DOHH2 (cell line): Measurements from ENCODE around the gene MRPL44.
"Not testable (repeated sequence)": the region's sequence is repeated elsewhere in the genome, so short reads cannot be mapped to it uniquely, and the experiment has no call there.

Source experiments
- H3F3A ChIP-seq: fragments of 200-600 bp; sonication (generic), shearing (Covaris generic); 2 replicates; pipeline ENCODE4 v1.6.0; 2016; ENCODE audit warnings: antibody characterized with exemption, mild to moderate bottlenecking; ENCODE audit not compliant: control insufficient read depth, insufficient read depth
- H3K27ac ChIP-seq: fragments of 200-600 bp; sonication (generic); 2 replicates; pipeline ENCODE4 v1.5.1; 2014; ENCODE audit warnings: low read depth, mild to moderate bottlenecking, low read length, moderate library complexity
- H3K27me3 ChIP-seq: fragments of 200-600 bp; sonication (generic); 2 replicates; pipeline ENCODE4 v1.6.1; 2014; ENCODE audit warnings: mild to moderate bottlenecking, low read length, mixed read lengths; ENCODE audit not compliant: control insufficient read depth
- H3K36me3 ChIP-seq: fragments of 200-600 bp; sonication (generic); 2 replicates; pipeline ENCODE4 v1.6.1; 2014; ENCODE audit warnings: mild to moderate bottlenecking, low read length, moderate library complexity, mixed read lengths; ENCODE audit not compliant: control insufficient read depth
- H3K4me1 ChIP-seq: fragments of 200-600 bp; sonication (generic); 2 replicates; pipeline ENCODE4 v1.6.1; 2014; ENCODE audit warnings: mild to moderate bottlenecking, low read length, mixed read lengths; ENCODE audit not compliant: control insufficient read depth
- H3K4me2 ChIP-seq: fragments of 200-600 bp; sonication (generic); 2 replicates; pipeline ENCODE4 v1.6.0; 2014; ENCODE audit warnings: mild to moderate bottlenecking, low read length, moderate library complexity
- H3K4me3 ChIP-seq: fragments of 200-600 bp; sonication (generic); 2 replicates; pipeline ENCODE4 v1.5.1; 2014; ENCODE audit warnings: mild to moderate bottlenecking, low read length, mixed read lengths
- H3K79me2 ChIP-seq: fragments of 200-600 bp; sonication (generic); 2 replicates; pipeline ENCODE4 v1.6.1; 2014; ENCODE audit warnings: mild to moderate bottlenecking, low read length, mixed read lengths; ENCODE audit not compliant: control insufficient read depth
- H3K9me2 ChIP-seq: fragments of 200-600 bp; sonication (generic); replicated peaks from 2 replicates; pipeline ENCODE4 v1.6.1; 2014; ENCODE audit warnings: mild to moderate bottlenecking, low read length, mixed read lengths; ENCODE audit not compliant: control insufficient read depth
- H3K9me3 ChIP-seq: fragments of 200-600 bp; sonication (generic); 2 replicates; pipeline ENCODE4 v1.6.1; 2014; ENCODE audit warnings: antibody characterized with exemption, low read length, mixed read lengths; ENCODE audit not compliant: control insufficient read depth, insufficient read depth
- H4K20me1 ChIP-seq: fragments of 200-600 bp; sonication (generic); 2 replicates; pipeline ENCODE4 v1.6.0; 2014; ENCODE audit warnings: low read depth, mild to moderate bottlenecking, antibody characterized with exemption, low read length, moderate library complexity; ENCODE audit not compliant: control insufficient read depth, insufficient read depth
- EZH2phosphoT487 ChIP-seq: fragments of 200-600 bp; sonication (generic); IDR thresholded peaks from 2 replicates; pipeline ENCODE4 v1.6.1; 2017; ENCODE audit warnings: borderline replicate concordance, mild to moderate bottlenecking, antibody characterized with exemption, low read length, moderate library complexity, mixed read lengths
- TF ChIP-seq, protein P1 (sequence below): fragments of 200-600 bp; sonication (generic); IDR thresholded peaks from one replicate; pipeline ENCODE4 v1.5.1; 2014; ENCODE audit warnings: antibody characterized with exemption, mild to moderate bottlenecking, low read depth, low read length; ENCODE audit not compliant: poor library complexity, severe bottlenecking

Gene MRPL44

DNA sequence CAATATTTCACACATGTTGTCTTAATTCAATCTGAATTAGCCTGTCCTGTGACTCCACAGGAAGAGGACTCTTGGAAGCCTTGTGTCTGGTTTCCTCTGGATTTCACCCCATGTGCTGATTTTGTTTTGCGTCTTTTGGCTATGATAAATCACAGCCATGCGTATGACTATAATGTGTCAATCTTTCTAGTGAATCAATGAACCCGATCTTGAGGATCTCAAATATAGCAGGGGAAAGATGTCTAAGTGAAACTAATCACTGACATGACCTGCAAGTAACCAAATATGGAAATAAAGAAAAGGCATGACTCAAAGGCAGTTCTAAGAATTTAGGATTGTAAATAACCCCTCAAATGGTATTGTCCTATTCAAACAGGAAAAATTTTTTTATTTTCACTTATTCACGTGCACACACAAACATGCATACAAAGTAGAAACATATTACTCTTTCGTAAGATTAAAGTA lies 20.4 kb upstream of the MRPL44 start:
- Histone ChIP-seq H3K4me1 (no peaks in the 10 kb centered on the region), H3K79me2 (no peaks in the 10 kb centered on the region), H3K4me3 (no peak overlapping the region), H3K9me3 (no peaks in the 10 kb centered on the region), H3K36me3 (no peaks in the 10 kb centered on the region), H3K9me2 (no peaks in the 10 kb centered on the region), H3F3A (no peaks in the 10 kb centered on the region), H3K4me2 (no peak overlapping the region), H4K20me1 (no peaks in the 10 kb centered on the region), H3K27ac (no peak overlapping the region), H3K27me3 (peaks cover 20% of the 10 kb centered on the region)
- TF ChIP-seq, protein P1, sequence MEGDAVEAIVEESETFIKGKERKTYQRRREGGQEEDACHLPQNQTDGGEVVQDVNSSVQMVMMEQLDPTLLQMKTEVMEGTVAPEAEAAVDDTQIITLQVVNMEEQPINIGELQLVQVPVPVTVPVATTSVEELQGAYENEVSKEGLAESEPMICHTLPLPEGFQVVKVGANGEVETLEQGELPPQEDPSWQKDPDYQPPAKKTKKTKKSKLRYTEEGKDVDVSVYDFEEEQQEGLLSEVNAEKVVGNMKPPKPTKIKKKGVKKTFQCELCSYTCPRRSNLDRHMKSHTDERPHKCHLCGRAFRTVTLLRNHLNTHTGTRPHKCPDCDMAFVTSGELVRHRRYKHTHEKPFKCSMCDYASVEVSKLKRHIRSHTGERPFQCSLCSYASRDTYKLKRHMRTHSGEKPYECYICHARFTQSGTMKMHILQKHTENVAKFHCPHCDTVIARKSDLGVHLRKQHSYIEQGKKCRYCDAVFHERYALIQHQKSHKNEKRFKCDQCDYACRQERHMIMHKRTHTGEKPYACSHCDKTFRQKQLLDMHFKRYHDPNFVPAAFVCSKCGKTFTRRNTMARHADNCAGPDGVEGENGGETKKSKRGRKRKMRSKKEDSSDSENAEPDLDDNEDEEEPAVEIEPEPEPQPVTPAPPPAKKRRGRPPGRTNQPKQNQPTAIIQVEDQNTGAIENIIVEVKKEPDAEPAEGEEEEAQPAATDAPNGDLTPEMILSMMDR, result no peak
- TF ChIP-seq EZH2phosphoT487, result no peak

- Histone ChIP-seq H3K4me3 (no peak overlapping the region), H3K79me2 (no peaks in the 10 kb centered on the region), H3K27ac (no peak overlapping the region), H3K4me1 (no peaks in the 10 kb centered on the region), H3K36me3 (no peaks in the 10 kb centered on the region), H3K9me2 (no peaks in the 10 kb centered on the region), H3K27me3 (peaks cover 20% of the 10 kb centered on the region), H4K20me1 (no peaks in the 10 kb centered on the region), H3F3A (no peaks in the 10 kb centered on the region), H3K9me3 (no peaks in the 10 kb centered on the region), H3K4me2 (no peak overlapping the region)
- TF ChIP-seq, protein P1, result no peak
- TF ChIP-seq EZH2phosphoT487, result no peak
Observed at GRCh38 chr2:223937535-223937934, 19.7 kb upstream of the MRPL44 start.

GRCh38 chr2:223939438-223939837 lies 17.8 kb upstream of the MRPL44 start:
- H4K20me1 ChIP-seq, H3K79me2 ChIP-seq: not testable (repeated sequence)
- H3K27me3 ChIP-seq, result peaks cover 30% of the 10 kb centered on the region

DNA sequence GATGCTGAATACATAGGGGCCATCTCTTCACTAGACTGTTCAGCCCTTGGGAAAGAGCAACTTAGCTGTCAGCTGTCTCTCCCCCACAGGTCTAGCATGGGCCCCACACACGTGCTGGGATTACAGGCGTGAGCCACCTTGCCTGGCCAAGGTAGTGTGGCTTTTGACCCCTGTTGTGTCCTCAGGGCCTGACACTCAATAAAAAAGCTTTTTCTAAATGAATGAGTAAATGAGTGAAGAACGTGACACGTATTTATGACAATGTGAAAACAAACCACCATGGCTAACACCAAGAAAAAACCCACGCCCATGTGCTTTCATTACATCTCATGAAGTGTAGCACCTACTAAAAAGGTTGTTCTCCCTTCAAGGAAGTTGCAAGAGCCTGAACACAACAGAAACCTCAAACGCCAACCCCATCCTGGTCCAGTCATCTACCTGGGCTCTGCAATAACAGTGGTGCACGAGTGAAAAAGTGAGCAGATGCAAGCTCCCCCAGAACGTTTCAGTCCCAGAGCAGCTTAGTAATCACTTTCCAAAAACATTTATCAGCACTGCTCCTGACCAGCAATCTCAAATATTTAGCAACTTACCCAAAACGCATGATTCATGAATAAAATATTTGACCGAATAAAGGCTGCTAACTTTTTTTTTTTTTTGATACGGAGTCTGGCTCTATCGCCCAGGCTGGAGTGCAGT lies 15.5 kb upstream of the MRPL44 start:
- Histone ChIP-seq H3K4me2 (no peak overlapping the region), H3K4me3 (no peak overlapping the region), H3K27me3 (peaks cover 23% of the 10 kb centered on the region), H3K79me2 (no peaks in the 10 kb centered on the region), H3K27ac (no peak overlapping the region), H3K9me2 (no peaks in the 10 kb centered on the region), H3K9me3 (no peaks in the 10 kb centered on the region), H4K20me1 (no peaks in the 10 kb centered on the region), H3K4me1 (peaks cover 12% of the 10 kb centered on the region), H3K36me3 (no peaks in the 10 kb centered on the region), H3F3A (no peaks in the 10 kb centered on the region)
- TF ChIP-seq, protein P1, result no peak
- TF ChIP-seq EZH2phosphoT487, result no peak

More at GRCh38 chr2:223939438-223939837, 17.8 kb upstream of the MRPL44 start:
- H3F3A ChIP-seq, H3K9me3 ChIP-seq, H3K9me2 ChIP-seq, H3K27ac ChIP-seq, H3K36me3 ChIP-seq, H3K4me3 ChIP-seq, H3K4me1 ChIP-seq, H3K4me2 ChIP-seq: not testable (repeated sequence)
